Brain microvascular endothelial cell (primary cell): ENCODE results near the gene TUSC7.

Experiments used
- DNase-seq: peaks from one replicate; pipeline ENCODE4 v3.0.0-alpha.2; 2020
- H3K27ac ChIP-seq: fragments of 250-450 bp; sonication (Bioruptor Pico); 2 replicates; pipeline ENCODE4 v1.5.1; 2020; ENCODE audit warnings: mild to moderate bottlenecking, moderate library complexity
- H3K27me3 ChIP-seq: fragments of 250-450 bp; sonication (Bioruptor Pico); replicated peaks from 2 replicates; pipeline ENCODE4 v1.5.1; 2020; ENCODE audit warnings: mild to moderate bottlenecking
- H3K36me3 ChIP-seq: fragments of 250-450 bp; sonication (Bioruptor Pico); replicated peaks from 2 replicates; pipeline ENCODE4 v1.5.1; 2020; ENCODE audit warnings: mild to moderate bottlenecking
- H3K4me3 ChIP-seq: 2 replicates; pipeline ENCODE4 v1.5.1; 2011; ENCODE audit warnings: low read depth, mild to moderate bottlenecking, control low read depth, low read length, moderate library complexity
- in situ Hi-C: cut with HindIII; loops from 2 replicates; pipeline ENCODE4 v1.10.0; 2017; ENCODE audit warnings: low sequenced_read_pairs, low pct_ligation_motif_present
- TF ChIP-seq, protein P1 (sequence below): IDR thresholded peaks from 2 replicates; pipeline ENCODE4 v1.5.1; 2011; ENCODE audit warnings: low read depth, mild to moderate bottlenecking, moderate library complexity, low read length, control low read depth, inconsistent platforms; ENCODE audit errors: missing control alignments

TUSC7 gene

DNA sequence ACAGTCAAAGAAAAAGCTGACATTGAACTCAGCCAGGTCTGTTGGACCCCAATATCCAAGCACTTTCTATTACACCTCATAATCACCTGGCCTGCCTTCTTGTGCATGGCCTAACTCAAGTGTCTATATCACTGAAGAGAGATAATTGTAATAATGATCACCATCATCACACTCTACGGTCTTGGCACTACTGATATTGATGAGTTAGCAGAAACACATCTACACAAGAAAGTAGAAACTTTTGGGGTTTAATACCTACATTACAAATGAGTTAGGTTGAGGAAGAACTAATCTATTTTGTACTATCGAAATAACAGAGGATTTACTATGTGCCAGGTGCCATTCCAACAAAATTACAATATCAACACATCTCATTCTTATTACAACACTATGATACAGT, 30.7 kb downstream of the TUSC7 start:
- H3K4me3 ChIP-seq, result no peak overlapping the region
- no peak for DNase-seq
- no peak overlapping the region for H3K27ac ChIP-seq
- no peaks in the 10 kb centered on the region for H3K36me3 ChIP-seq
- TF ChIP-seq, protein P1, sequence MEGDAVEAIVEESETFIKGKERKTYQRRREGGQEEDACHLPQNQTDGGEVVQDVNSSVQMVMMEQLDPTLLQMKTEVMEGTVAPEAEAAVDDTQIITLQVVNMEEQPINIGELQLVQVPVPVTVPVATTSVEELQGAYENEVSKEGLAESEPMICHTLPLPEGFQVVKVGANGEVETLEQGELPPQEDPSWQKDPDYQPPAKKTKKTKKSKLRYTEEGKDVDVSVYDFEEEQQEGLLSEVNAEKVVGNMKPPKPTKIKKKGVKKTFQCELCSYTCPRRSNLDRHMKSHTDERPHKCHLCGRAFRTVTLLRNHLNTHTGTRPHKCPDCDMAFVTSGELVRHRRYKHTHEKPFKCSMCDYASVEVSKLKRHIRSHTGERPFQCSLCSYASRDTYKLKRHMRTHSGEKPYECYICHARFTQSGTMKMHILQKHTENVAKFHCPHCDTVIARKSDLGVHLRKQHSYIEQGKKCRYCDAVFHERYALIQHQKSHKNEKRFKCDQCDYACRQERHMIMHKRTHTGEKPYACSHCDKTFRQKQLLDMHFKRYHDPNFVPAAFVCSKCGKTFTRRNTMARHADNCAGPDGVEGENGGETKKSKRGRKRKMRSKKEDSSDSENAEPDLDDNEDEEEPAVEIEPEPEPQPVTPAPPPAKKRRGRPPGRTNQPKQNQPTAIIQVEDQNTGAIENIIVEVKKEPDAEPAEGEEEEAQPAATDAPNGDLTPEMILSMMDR, result no peak
- no peaks in the 10 kb centered on the region for H3K27me3 ChIP-seq
- in situ Hi-C loops, result no loop called here

DNA sequence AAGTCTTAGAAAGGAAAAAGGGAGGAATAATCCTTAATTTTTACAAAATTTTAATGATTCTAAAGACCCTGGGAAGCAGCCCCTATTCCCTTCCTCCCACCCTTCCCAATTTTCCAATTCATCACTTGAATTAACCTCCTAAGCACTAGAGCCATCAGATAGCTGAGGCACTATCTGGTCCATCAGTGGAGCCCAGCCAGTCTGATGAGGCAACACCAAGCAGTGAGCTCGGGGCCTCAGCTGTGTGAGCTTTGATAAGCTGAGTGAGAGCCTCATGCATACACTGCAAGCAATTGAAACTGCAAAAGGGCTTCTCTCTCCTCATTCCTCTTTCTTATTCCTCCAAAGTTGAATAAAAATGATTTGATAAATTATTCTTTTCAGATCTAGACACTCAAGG, 31.9 kb downstream of the TUSC7 start:
- Histone ChIP-seq H3K27me3 (no peaks in the 10 kb centered on the region), H3K27ac (no peak overlapping the region), H3K4me3 (no peak overlapping the region), H3K36me3 (no peaks in the 10 kb centered on the region)
- TF ChIP-seq, protein P1, result no peak
- no peak for DNase-seq
- in situ Hi-C loops, result no loop called here

DNA sequence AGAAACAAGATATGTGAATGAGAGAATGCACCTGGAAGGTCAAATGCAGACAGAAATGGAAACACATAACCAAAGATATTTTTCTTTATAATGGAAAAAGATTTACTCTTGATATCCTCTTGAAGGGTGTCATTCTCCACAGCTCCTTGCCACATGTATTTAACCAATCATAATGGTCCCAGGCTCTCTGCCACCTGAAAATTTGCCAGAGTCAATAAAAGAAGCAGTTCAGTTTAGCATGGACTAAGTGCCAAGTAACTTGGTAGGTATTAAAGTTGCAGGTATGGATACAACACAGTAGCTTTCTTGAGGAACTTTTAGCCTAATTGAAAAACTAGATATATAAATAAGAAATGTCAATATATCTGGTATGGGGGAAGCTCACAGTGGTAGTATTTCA, 33.5 kb downstream of the TUSC7 start:
- Histone ChIP-seq H3K27ac (no peak overlapping the region), H3K4me3 (no peak overlapping the region), H3K27me3 (no peaks in the 10 kb centered on the region), H3K36me3 (no peaks in the 10 kb centered on the region)
- DNase-seq, result no peak
- TF ChIP-seq, protein P1, result no peak
- in situ Hi-C loops, result no loop called here

DNA sequence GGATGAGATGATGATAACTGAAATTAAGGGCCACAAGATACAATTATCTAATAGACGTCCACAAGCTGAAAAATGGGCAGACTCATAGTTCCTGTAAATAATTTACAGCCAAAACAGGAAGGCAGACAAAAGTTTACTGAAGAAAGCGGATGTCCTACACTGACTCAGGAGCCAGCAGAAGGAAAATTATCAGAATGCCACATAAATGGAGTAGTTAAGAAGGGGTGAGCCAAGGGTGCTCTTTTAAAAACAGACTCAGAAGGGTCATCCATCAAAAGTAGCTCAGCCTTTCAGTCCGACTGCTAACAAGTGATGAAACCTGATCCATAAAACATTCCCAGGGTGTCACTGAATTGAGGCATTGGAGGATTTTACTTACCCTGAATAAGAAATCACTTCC, 39.8 kb downstream of the TUSC7 start:
- H3K4me3 ChIP-seq, result no peak overlapping the region
- no peaks in the 10 kb centered on the region for H3K36me3 ChIP-seq
- in situ Hi-C loops, result no loop called here
- no peaks in the 10 kb centered on the region for H3K27me3 ChIP-seq
- TF ChIP-seq, protein P1, result no peak
- DNase-seq, result no peak
- H3K27ac ChIP-seq, result no peak overlapping the region

DNA sequence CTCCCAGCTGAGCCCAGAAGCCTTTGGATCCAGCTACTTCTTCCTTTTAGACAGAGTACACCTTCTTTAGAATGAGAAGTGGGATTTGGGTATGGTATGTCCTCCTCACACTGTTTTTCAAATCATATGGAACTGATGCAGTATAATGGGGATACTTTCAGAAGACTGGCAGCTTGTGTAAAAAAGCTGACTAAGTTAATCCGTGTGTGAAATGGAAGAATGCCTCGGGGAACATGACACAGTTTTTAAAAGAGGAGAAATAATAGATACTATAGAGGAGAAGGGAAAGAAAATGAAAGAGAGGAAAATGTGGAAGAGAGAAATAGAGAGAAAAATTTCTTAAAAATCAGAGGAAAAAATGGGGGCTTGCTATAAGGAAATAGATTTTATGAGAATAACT, 47.7 kb downstream of the TUSC7 start:
- no peak for DNase-seq
- no peak overlapping the region for H3K27ac ChIP-seq
- in situ Hi-C loops, result no loop called here
- TF ChIP-seq, protein P1, result no peak
- no peaks in the 10 kb centered on the region for H3K27me3 ChIP-seq
- no peaks in the 10 kb centered on the region for H3K36me3 ChIP-seq
- no peak overlapping the region for H3K4me3 ChIP-seq

DNA sequence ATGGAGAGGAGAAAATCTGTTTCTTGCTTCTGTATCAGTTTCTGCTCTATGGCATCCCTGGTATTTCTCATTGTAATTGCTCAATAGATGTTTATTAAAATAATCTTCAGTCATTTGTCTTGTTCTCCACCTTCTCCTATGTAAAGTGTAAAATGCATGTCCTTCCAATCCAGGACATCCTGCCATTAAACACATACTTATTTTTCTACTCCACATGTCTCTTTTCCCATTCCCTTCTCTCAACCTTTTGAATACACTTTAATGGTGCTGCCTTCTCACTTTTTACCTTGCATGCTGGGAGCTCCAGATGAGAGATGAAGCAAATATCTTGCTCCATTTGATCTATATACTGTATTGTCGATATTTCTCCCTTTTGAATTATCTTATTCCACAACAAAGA, 49.7 kb downstream of the TUSC7 start:
- Histone ChIP-seq H3K36me3 (no peaks in the 10 kb centered on the region), H3K27me3 (no peaks in the 10 kb centered on the region), H3K4me3 (no peak overlapping the region), H3K27ac (no peak overlapping the region)
- TF ChIP-seq, protein P1, result no peak
- in situ Hi-C loops, result no loop called here
- no peak for DNase-seq
